ENCODE measurements around the gene ISG15. TPM values are rescaled to one million over a fixed set of nuclear protein-coding genes. Genes with fewer than 3 reads are reported as not detected.

ISG15 gene
- total and polyA plus RNA-seq, 2 of the 13 experiments (the other 11 are each of a cell fraction or from before 2014, with no cell fraction given), result 42.1 to 54.9 TPM

- 0 out of 2 replicates have a peak, but pooled peaks have one; percentile 42 for TF ChIP-seq POGK (CRISPR knock-in tag; conservative IDR thresholded peaks at IDR 0.05)
- peak; percentile 57 for TF ChIP-seq YY1 (IDR thresholded peaks at IDR 0.05; ENCODE audit: insufficient read depth, insufficient replicate concordance, low read depth, low read length)
- no peak for TF ChIP-seq SCMH1 (CRISPR knock-in tag; IDR thresholded peaks at IDR 0.05; ENCODE audit: borderline replicate concordance)
- peak; percentile 83 for TF ChIP-seq POLR2G (IDR thresholded peaks at IDR 0.05; ENCODE audit: low read depth, low read length)
- TF ChIP-seq CREBL2 (CRISPR knock-in tag; IDR thresholded peaks at IDR 0.05; ENCODE audit: borderline replicate concordance), result no peak
- 0 out of 2 replicates have a peak, but pooled peaks have one; percentile 3 for TF ChIP-seq NFKBIZ (CRISPR knock-in tag; IDR thresholded peaks at IDR 0.05)
- TF ChIP-seq ZNF558 (CRISPR knock-in tag; IDR thresholded peaks at IDR 0.05; ENCODE audit: borderline replicate concordance), result 0 out of 2 replicates have a peak, but pooled peaks have one; percentile 38
- no peak for TF ChIP-seq ZNF121 (CRISPR knock-in tag; IDR thresholded peaks at IDR 0.05)
- TF ChIP-seq PRDM10 (CRISPR knock-in tag; IDR thresholded peaks at IDR 0.05; ENCODE audit: low read depth), result no peak
- TF ChIP-seq SP1 (IDR thresholded peaks at IDR 0.05), result no peak
- peak; percentile 92 for TF ChIP-seq SP1 (CRISPR knock-in tag; IDR thresholded peaks at IDR 0.05)
- TF ChIP-seq PHF21A (CRISPR knock-in tag; IDR thresholded peaks at IDR 0.05), result no peak
- TF ChIP-seq PHF5A (CRISPR knock-in tag; IDR thresholded peaks at IDR 0.05; ENCODE audit: low read depth, unreplicated experiment), result no peak
- no peak for TF ChIP-seq ZNF331 (CRISPR knock-in tag; IDR thresholded peaks at IDR 0.05)
- no peak for TF ChIP-seq ZBTB49 (CRISPR knock-in tag; IDR thresholded peaks at IDR 0.05; ENCODE audit: borderline replicate concordance)
- TF ChIP-seq ZNF775 (CRISPR knock-in tag; IDR thresholded peaks at IDR 0.05; ENCODE audit: borderline replicate concordance), result no peak
- TF ChIP-seq NBN (conservative IDR thresholded peaks at IDR 0.05), result no peak
- TF ChIP-seq NCOR1 (IDR thresholded peaks at IDR 0.05; ENCODE audit: borderline replicate concordance, low read length), result 0 out of 2 replicates have a peak, but pooled peaks have one; percentile 43
- TF ChIP-seq ZNF788 (CRISPR knock-in tag; IDR thresholded peaks at IDR 0.05; ENCODE audit: borderline replicate concordance), result peak; percentile 50; the same call in 1 of the 2 replicates
- TF ChIP-seq ARNT (IDR thresholded peaks at IDR 0.05), result no peak
- no peak for TF ChIP-seq TARDBP (CRISPR knock-in tag; IDR thresholded peaks at IDR 0.05)
- TF ChIP-seq MEF2D (CRISPR knock-in tag; IDR thresholded peaks at IDR 0.05), result no peak
- no peak for TF ChIP-seq RXRA (CRISPR knock-in tag; IDR thresholded peaks at IDR 0.05)
Measured at GRCh38 chr1:1059494-1060280, 46.4 kb downstream of the ISG15 start (continued).

Data from HepG2 (cell line).